Activated naive CD4-positive, alpha-beta T cell treated with anti-CD3 and anti-CD28 coated beads, Interleukin-2, amount 50 U/mL, for 24 hours (primary cell): Measurements from ENCODE around the gene AKAP9.
"Not testable (repeated sequence)": the region's sequence is repeated elsewhere in the genome, so short reads cannot be mapped to it uniquely, and the experiment has no call there.

Source experiments
- H3K27ac Mint-ChIP-seq: one replicate; pipeline ENCODE4 v1.8.0; 2021; ENCODE audit warnings: mild to moderate bottlenecking, mixed read lengths
- H3K27me3 Mint-ChIP-seq: one replicate; pipeline ENCODE4 v1.8.0; 2021; ENCODE audit warnings: mixed read lengths
- H3K36me3 Mint-ChIP-seq: one replicate; pipeline ENCODE4 v1.8.0; 2021; ENCODE audit warnings: mixed read lengths
- H3K4me1 Mint-ChIP-seq: one replicate; pipeline ENCODE4 v1.8.0; 2021; ENCODE audit warnings: mixed read lengths
- H3K4me3 Mint-ChIP-seq: one replicate; pipeline ENCODE4 v1.8.0; 2021; ENCODE audit warnings: mild to moderate bottlenecking, mixed read lengths
- H3K9me3 Mint-ChIP-seq: one replicate; pipeline ENCODE4 v1.8.0; 2021; ENCODE audit warnings: mixed read lengths

Gene AKAP9

GRCh38 chr7:92026635-92027034, 86.0 kb downstream of the AKAP9 start:
- not testable (repeated sequence) for H3K27me3 Mint-ChIP-seq, H3K4me1 Mint-ChIP-seq, H3K9me3 Mint-ChIP-seq, H3K4me3 Mint-ChIP-seq, H3K27ac Mint-ChIP-seq
- peaks cover 32% of the 10 kb centered on the region for H3K36me3 Mint-ChIP-seq

- H3K4me1 Mint-ChIP-seq, H3K27ac Mint-ChIP-seq, H3K9me3 Mint-ChIP-seq, H3K27me3 Mint-ChIP-seq, H3K4me3 Mint-ChIP-seq: not testable (repeated sequence)
- peaks cover 32% of the 10 kb centered on the region for H3K36me3 Mint-ChIP-seq
Observed at GRCh38 chr7:92027128-92027527, 86.5 kb downstream of the AKAP9 start.

- H3K4me3 Mint-ChIP-seq: no peak overlapping the region
- H3K27ac Mint-ChIP-seq: no peak overlapping the region
- peaks cover 10% of the 10 kb centered on the region for H3K9me3 Mint-ChIP-seq
- H3K27me3 Mint-ChIP-seq: no peaks in the 10 kb centered on the region
- no peaks in the 10 kb centered on the region for H3K4me1 Mint-ChIP-seq
- H3K36me3 Mint-ChIP-seq: peaks cover 29% of the 10 kb centered on the region
Observed at GRCh38 chr7:92028226-92028625, 87.6 kb downstream of the AKAP9 start.

- no peaks in the 10 kb centered on the region for H3K27me3 Mint-ChIP-seq
- peaks cover 10% of the 10 kb centered on the region for H3K9me3 Mint-ChIP-seq
- peaks cover 25% of the 10 kb centered on the region for H3K36me3 Mint-ChIP-seq
- H3K27ac Mint-ChIP-seq: no peak overlapping the region
- H3K4me1 Mint-ChIP-seq: no peaks in the 10 kb centered on the region
- H3K4me3 Mint-ChIP-seq: no peak overlapping the region
Observed at GRCh38 chr7:92028686-92029085, 88.0 kb downstream of the AKAP9 start.

GRCh38 chr7:92034116-92034515, 93.5 kb downstream of the AKAP9 start:
- H3K9me3 Mint-ChIP-seq: no peaks in the 10 kb centered on the region
- H3K27ac Mint-ChIP-seq: peak overlapping the region; percentile 12
- no peak overlapping the region for H3K4me3 Mint-ChIP-seq
- no peaks in the 10 kb centered on the region for H3K4me1 Mint-ChIP-seq
- peaks cover 17% of the 10 kb centered on the region for H3K36me3 Mint-ChIP-seq
- no peaks in the 10 kb centered on the region for H3K27me3 Mint-ChIP-seq

GRCh38 chr7:92035576-92035975, 94.9 kb downstream of the AKAP9 start:
- Mint-ChIP-seq H3K36me3 (peaks cover 16% of the 10 kb centered on the region), H3K4me3 (no peak overlapping the region), H3K9me3 (no peaks in the 10 kb centered on the region), H3K27ac (peak overlapping the region; percentile 14), H3K4me1 (no peaks in the 10 kb centered on the region), H3K27me3 (no peaks in the 10 kb centered on the region)

- Mint-ChIP-seq H3K27ac (no peak overlapping the region), H3K9me3 (no peaks in the 10 kb centered on the region), H3K4me3 (no peak overlapping the region), H3K4me1 (no peaks in the 10 kb centered on the region), H3K27me3 (no peaks in the 10 kb centered on the region), H3K36me3 (peaks cover 6% of the 10 kb centered on the region)
Observed at GRCh38 chr7:92039900-92040299, 99.2 kb downstream of the AKAP9 start.

GRCh38 chr7:92042056-92042737, 101.5 kb downstream of the AKAP9 start:
- no peak overlapping the region for H3K4me3 Mint-ChIP-seq
- H3K27me3 Mint-ChIP-seq: no peaks in the 10 kb centered on the region
- peaks cover 11% of the 10 kb centered on the region for H3K36me3 Mint-ChIP-seq
- no peak overlapping the region for H3K27ac Mint-ChIP-seq
- H3K9me3 Mint-ChIP-seq: no peaks in the 10 kb centered on the region
- H3K4me1 Mint-ChIP-seq: no peaks in the 10 kb centered on the region

GRCh38 chr7:92043098-92043497, 102.4 kb downstream of the AKAP9 start:
- Mint-ChIP-seq H3K4me3 (no peak overlapping the region), H3K9me3 (no peaks in the 10 kb centered on the region), H3K27ac (no peak overlapping the region)

GRCh38 chr7:92043637-92044036, 103.0 kb downstream of the AKAP9 start:
- no peaks in the 10 kb centered on the region for H3K9me3 Mint-ChIP-seq
- peaks cover 12% of the 10 kb centered on the region for H3K36me3 Mint-ChIP-seq
- H3K27me3 Mint-ChIP-seq: no peaks in the 10 kb centered on the region
- H3K4me1 Mint-ChIP-seq: no peaks in the 10 kb centered on the region
- no peak overlapping the region for H3K4me3 Mint-ChIP-seq
- peak overlapping the region; percentile 46 for H3K27ac Mint-ChIP-seq

More at GRCh38 chr7:92043098-92043497, 102.4 kb downstream of the AKAP9 start:
- Mint-ChIP-seq H3K27me3 (no peaks in the 10 kb centered on the region), H3K36me3 (peaks cover 12% of the 10 kb centered on the region), H3K4me1 (no peaks in the 10 kb centered on the region)

GRCh38 chr7:92044148-92044547, 103.5 kb downstream of the AKAP9 start:
- H3K4me3 Mint-ChIP-seq: no peak overlapping the region
- H3K4me1 Mint-ChIP-seq: no peaks in the 10 kb centered on the region
- no peaks in the 10 kb centered on the region for H3K27me3 Mint-ChIP-seq
- no peaks in the 10 kb centered on the region for H3K9me3 Mint-ChIP-seq
- H3K36me3 Mint-ChIP-seq: peaks cover 12% of the 10 kb centered on the region
- no peak overlapping the region for H3K27ac Mint-ChIP-seq

- Mint-ChIP-seq H3K36me3 (peaks cover 14% of the 10 kb centered on the region), H3K4me1 (no peaks in the 10 kb centered on the region), H3K27ac (no peak overlapping the region), H3K27me3 (no peaks in the 10 kb centered on the region), H3K4me3 (no peak overlapping the region), H3K9me3 (no peaks in the 10 kb centered on the region)
Observed at GRCh38 chr7:92044940-92045339, 104.3 kb downstream of the AKAP9 start.

- Mint-ChIP-seq H3K9me3 (no peaks in the 10 kb centered on the region), H3K4me1 (peaks cover 5% of the 10 kb centered on the region), H3K27me3 (no peaks in the 10 kb centered on the region), H3K4me3 (no peak overlapping the region), H3K27ac (no peak overlapping the region), H3K36me3 (peaks cover 13% of the 10 kb centered on the region)
Observed at GRCh38 chr7:92051655-92052054, 111.0 kb downstream of the AKAP9 start.

GRCh38 chr7:92052159-92052558, 111.5 kb downstream of the AKAP9 start:
- Mint-ChIP-seq H3K4me3 (no peak overlapping the region), H3K27me3 (no peaks in the 10 kb centered on the region), H3K27ac (no peak overlapping the region), H3K4me1 (peaks cover 5% of the 10 kb centered on the region), H3K9me3 (no peaks in the 10 kb centered on the region), H3K36me3 (peaks cover 13% of the 10 kb centered on the region)

- no peak overlapping the region for H3K27ac Mint-ChIP-seq
- no peak overlapping the region for H3K4me3 Mint-ChIP-seq
- H3K27me3 Mint-ChIP-seq: no peaks in the 10 kb centered on the region
- H3K4me1 Mint-ChIP-seq: peaks cover 9% of the 10 kb centered on the region
- H3K36me3 Mint-ChIP-seq: peaks cover 12% of the 10 kb centered on the region
- no peaks in the 10 kb centered on the region for H3K9me3 Mint-ChIP-seq
Observed at GRCh38 chr7:92052684-92053083, 112.0 kb downstream of the AKAP9 start.

- Mint-ChIP-seq H3K27ac (no peak overlapping the region), H3K4me3 (no peak overlapping the region), H3K4me1 (peaks cover 16% of the 10 kb centered on the region), H3K36me3 (peaks cover 11% of the 10 kb centered on the region), H3K9me3 (no peaks in the 10 kb centered on the region), H3K27me3 (no peaks in the 10 kb centered on the region)
Observed at GRCh38 chr7:92053312-92053711, 112.7 kb downstream of the AKAP9 start.

- H3K27ac Mint-ChIP-seq: no peak overlapping the region
- H3K4me1 Mint-ChIP-seq: peaks cover 22% of the 10 kb centered on the region
- H3K27me3 Mint-ChIP-seq: no peaks in the 10 kb centered on the region
- H3K9me3 Mint-ChIP-seq: no peaks in the 10 kb centered on the region
- peaks cover 6% of the 10 kb centered on the region for H3K36me3 Mint-ChIP-seq
- no peak overlapping the region for H3K4me3 Mint-ChIP-seq
Observed at GRCh38 chr7:92056286-92056685, 115.6 kb downstream of the AKAP9 start.
